SHP77 treated with DMSO at 0.1 percent for 48 hours (cell line): ENCODE results near the gene VAMP4.
"Not testable (repeated sequence)": the region's sequence is repeated elsewhere in the genome, so short reads cannot be mapped to it uniquely, and the experiment has no call there.

Source experiments
- DNase-seq: peaks from one replicate; lab custom pipeline; 2025; lab: John Stamatoyannopoulos, UW

Gene VAMP4

DNA sequence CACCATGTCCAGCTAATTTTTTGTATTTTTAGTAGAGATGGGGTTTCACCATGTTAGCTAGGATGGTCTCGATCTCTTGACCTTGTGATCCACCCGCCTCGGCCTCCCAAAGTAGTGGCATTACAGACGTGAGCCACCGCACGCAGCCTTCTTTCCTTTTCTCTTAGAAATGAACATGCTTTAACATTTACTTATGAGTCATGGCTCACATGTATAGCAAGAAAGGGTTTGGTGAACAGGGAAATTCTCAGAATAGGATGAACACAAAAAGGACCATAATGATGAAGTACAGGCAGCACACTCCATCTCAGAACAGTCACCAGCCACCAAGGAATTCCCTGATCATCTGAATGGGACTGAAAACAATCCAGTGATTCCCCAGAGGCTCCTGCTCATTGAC lies 9.4 kb upstream of the VAMP4 start:
- DNase-seq, result no peak

DNA sequence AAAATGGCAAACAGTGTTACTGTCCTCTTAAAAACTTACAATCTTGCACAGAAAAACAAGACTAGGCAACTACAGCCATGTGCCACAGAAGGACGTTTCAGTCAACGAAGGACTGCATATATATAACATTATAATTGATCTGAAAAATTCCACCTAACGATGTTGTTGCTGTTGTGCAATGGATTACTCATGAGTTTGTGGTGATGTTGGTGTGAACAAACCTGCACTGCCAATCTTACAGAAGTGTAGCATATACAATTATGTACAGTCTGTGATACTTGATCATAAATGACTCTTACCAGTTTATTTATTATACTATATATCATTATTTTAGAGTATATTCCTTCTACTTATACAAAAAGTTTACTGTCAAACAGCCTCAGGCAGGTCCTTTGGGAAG lies 6.8 kb upstream of the VAMP4 start:
- no peak for DNase-seq

DNA sequence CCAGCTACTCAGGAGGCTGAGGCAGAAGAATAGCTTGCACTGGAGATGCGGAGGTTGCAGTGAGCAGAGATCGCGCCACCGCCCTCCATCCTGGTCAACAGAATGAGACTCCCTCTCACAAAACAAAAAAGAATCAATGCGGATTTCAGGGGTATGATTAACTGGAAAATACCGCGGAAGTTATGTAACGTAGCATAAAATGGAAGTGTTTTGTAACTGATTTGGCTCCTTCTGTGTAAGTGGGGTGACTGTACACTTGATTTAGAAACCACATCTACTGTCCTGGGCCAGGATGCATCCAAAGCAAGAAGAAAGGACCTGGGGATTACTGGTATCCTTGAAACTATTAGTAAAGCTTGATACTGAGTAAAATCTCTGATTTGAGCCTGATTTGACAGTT lies 3.1 kb upstream of the VAMP4 start:
- no peak for DNase-seq

DNA sequence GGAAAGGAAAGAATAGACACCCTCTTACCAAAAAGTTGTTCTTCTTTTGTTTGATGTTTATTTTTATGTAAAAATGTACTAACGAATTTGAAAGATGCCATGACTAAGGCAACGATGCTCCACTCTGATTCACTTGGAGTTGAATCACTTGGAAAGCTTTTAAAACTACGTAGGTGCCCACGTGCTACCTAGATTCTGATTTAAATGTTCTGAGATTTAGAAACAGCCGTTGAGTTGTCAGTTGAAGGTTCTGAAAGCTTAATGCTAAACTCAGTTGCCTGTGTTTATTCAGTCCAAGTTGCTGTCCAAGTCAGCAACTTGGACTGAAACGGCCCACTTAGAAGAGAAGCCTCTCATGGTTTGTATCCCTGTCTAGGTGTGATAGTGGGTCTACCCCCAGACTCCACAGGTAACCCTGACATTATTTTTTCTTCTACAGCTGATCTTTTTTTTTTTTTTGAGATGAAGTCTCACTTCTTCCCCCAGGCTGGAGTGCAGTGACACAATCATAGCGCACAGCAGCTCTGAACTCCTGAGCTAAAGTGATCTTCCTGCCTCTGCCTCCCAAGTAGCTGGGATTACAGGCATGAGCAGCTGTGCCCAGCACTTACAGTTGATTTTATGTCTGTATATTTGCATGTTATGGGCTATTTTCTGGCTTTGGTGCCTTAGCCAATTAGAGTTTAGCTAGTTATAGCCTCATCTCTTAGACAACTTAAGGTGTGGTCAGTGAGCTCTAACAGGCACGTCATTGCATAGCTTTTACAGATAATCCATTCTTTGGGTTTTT lies 1.4 kb upstream of the VAMP4 start:
- DNase-seq, result no peak

DNA sequence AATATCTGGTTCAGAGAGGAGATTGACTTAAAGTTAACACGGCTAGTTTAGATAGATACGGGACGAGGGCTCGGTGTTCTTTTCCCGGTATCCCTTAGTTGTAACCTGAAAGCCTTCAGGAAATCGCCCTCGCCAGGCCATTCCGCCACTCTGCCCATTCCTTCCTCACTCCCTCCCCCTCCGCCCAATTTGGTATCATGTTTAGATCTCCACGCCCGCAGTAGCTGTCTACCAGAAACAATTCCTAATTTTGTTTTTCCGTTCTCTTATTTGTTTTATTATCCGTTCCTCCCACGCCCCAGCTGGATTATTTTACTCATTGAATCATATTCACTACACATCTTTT lies 685 bp upstream of the VAMP4 start:
- DNase-seq, result no peak

DNA sequence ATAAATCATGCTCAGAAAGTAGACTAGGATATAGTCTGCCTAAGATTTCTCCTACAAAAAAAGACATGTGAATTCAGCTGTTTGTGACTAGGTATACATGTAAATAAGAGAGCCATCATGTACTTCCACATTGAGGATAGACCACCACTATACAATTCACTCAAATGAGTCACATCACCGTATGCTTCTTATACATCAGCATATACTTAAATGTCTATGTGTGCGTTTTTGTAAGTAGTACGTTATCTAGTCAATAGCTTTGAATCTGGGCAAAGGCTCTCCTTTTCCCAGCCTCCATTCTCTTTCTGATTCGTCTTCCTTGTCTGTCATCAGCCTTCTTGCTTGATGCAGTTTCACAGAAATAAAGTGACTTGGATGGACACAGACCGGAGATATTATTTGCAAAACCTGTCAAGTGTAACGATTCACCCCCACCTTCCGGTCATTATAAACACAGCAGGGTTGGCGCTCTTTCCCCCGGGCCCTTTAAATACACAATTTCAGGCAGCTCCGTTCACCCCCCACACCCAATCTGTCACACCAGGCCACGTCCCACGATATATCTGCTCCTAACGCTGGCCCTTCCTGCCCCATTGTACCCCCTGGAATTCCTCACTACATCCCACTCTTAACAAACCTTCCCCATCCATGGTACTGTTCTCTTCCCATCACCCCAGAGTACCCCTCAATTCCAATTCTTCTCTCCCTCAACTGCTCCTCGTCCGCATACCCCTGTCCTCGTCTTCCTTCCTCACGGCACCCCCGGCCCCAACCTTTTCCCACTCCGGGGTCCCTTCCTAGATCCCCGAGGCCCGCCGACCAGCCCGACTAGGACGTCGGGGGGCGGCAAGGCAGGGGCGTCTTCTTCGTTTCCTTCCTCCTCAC lies 636 bp downstream of the VAMP4 start:
- peak; percentile 45 for DNase-seq

DNA sequence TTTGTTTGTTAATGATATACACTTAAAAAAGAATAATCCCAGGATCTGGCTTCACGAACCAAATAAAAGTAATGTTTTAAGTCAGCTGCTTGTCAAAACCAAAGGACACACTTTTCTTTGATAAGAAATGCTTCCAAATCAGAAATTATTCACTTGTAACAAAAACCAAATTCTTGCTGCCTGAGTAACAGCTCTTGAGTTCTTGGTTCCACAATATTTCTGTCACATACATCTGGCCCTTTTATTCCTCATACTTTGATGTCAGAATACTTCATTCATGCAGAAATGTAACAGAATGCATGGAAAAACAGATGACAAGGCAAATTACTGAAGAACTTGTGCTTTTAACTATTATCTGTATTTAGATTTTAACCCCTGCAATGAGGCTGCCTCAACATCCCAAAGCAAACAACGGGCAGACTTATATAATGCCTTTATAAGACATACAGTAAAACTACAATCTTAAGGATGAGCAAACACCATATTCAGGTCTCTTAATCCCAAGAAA lies 1.5 kb downstream of the VAMP4 start:
- no peak for DNase-seq

DNA sequence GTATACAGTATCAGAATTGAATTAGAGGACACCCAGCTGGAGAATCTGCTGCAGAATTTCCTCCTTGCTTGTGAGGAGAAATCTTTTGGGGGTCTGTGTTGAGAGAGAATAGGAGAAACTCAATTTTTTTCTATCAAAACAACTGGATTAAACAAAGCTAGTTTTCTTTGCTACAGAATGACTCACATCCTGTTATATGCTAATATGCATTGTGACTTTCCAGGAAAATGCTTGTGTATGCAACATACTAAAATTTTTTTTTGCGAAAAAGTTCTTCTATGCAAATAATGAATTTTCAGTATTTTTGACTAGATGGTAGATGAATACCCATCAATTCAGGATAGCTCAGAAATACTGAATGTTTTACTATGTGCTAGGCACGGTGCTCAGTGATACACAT lies 2.2 kb downstream of the VAMP4 start:
- no peak for DNase-seq

DNA sequence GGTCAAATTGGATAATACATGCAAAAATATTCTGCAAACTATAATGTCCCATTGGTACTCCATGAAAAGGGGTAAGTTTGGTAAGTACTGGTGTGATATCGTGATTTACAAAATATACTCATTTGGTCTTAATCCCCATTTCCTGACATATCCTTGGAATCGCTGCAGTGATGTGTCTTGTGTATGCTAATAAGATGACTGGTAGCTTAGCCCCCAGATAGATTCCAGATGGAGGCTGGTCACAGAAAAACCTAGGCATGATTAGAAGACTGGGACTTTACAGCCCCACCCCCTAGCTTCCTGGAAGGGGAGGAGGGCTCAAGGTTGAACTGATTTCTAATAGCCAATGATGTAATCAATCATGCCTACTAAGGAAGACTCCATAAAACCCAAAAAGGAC lies 3.0 kb downstream of the VAMP4 start:
- no peak for DNase-seq

DNA sequence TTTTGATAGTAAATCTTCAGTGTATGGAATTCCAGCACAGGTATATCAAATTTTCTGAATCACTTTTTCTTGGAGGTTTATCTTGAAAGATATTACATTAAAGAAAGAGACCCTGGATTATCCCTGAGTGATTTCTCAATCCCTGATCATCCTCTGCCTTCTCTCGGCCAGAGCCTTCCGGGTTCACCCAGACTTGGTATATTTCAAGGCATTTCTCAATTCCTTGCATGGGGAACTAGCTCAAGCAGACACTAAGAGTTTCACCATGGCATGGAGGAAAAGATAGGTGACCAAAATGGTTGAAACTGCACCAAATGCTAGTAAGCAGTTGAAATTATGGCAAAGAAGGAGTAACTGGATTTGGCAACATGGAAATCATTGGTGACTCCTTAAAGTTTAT lies 5.7 kb downstream of the VAMP4 start:
- DNase-seq, result no peak

DNA sequence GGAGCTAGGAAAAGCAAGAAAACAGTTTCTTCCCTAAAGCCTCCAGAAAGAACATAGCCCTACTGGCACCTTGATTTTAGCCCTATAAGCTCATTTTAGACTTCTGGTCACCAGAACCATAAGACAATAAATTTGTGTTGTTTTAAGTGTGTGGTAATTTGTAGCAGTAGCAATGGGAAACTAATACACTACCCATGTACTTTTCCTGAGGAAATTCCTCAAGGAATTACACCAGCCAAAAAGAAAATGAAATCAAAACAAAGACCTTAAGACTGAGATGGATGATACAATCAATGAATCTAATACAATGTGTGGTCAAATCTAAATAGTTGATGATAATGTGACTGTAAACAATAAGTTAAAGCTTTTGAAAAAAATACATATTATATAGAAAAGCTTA lies 11.8 kb downstream of the VAMP4 start:
- no peak for DNase-seq

DNA sequence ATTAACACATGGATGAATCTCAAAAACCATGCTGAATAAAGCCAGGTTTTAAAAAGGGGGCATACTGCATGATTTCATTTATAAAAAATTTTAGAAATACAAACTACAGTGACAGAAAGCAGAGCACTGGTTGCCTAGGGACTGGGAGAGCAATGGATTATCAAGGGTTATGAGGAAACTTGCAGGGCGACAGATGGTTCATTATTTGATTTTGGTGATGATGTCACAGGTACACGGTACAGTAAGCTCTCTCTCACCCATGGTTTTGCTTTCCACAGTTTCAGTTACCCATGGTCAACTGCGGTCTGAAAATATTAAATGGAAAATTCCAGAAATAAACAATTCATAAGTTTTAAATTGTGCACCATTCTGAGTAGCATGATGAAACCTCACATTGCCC lies 14.1 kb downstream of the VAMP4 start:
- DNase-seq, result no peak

DNA sequence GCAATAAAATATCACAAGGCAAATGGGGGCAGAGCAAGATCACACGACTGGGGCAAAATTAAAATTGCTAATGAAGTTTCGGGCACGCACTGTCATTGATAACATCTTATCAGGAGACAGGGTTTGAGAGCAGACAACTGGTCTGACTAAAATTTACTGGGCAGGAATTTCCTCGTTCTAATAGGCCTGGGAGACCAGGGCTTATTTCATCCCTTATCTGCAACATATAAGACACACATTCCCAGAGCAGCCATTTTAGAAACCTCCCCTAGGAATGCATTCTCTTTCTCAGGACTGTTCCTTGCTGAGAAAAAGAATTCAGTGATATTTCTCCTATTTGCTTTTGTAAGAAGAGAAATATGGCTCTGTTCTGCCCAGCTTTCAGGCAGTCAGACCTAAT lies 18.7 kb downstream of the VAMP4 start:
- DNase-seq, result not testable (repeated sequence)

DNA sequence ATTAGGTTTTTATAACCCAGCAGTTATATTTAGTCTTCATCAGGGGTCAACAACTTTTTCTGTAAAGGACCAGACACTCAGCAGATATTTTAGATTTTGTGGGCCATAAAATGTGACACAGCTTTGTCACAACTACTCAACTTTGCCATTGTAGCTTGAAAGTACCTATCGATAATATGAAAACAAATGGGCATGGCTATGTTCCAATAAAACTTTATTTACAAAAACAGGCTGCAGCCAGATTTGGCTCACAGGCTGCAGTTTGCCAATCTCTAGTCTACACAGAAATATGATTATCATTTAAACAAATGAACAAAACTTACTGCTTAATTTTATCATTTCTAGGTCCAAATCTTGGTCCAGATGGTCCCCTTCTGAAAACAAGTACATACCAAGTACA lies 23.0 kb downstream of the VAMP4 start:
- no peak for DNase-seq

DNA sequence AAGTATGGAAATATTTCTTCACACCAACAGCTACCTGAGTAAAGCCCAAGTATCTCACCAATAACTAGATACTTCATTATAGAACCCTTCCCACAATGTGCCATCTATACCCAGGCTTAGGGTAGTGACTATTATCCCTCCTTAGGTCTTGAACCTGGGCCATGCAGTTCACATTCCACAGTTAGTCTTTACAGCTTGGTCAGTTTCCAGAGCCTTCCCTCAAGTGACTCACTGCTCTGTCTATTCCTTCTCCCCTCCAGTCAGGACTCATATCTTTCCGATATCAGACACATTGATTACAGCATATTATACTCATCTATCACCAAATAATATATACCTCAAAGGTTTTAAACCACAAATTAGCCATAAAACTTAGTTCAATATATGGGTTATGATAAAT lies 23.6 kb downstream of the VAMP4 start:
- no peak for DNase-seq

DNA sequence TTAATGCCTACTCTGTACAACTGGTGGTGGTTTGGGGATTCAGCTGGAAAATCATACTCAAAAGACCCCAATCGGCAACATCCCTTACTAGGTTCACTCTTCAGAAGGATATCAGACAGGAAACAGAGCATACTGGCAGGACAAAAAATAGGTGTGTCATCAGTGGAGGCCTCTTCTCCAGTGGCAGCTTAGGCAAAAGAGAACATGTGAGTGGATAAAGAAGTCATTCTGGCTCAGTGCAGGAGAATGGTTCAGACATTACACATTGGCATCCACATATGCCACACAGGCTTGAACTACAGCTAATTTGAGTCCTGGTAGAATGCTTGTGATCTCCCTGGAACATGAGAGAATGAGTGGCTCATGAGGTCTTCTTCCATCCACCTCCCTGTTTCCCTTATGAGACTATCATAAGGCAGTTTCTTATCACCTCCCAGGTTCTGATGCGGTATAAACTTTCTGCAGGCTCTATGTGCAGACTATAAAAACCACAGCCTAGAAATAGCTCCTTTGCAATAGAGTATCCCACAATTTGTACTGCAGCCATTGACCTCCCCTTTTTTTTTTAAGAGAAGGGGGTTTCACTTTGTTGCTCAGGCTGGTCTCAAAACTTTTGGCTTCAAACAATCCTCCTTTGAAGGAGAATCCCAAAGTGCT lies 24.7 kb downstream of the VAMP4 start:
- no peak for DNase-seq

DNA sequence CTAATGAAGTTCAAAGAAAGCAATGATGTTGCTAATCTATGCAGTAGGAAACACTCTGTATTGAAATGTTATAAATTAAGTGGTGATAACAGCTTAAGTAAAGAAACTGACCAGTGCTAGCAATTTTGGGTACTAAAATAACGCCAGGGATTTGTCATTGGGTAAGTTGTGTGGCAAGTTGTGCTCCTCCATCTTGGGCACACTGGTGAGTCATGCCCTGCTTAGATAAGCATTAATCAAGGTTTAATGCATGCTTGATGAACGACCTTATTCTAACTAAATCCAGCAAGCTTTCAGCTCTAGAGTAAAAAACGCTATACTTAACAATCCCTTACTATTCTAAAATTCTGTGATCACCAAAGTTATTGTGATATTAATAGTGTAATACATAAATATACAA lies 25.2 kb downstream of the VAMP4 start:
- no peak for DNase-seq

DNA sequence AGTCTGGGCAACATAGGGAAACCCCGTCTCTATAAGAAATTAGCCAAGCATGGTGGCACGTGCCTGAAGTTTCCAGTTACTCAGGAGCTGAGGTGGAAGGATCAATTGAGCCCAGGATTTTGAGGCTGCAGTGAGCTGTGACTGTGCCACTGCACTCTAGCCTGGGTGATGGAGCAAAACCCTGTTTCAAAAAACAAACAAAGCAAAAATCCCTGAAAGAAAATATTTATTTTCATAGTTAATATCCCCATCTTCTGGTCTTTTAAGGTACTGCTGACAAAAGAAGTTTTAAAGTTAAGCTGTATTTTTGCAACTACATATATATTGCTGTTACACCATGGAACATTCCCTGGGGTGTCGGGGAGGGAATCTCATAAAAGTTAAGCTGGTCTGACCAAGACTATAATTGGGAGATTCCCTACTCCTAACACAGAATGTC lies 26.0 kb downstream of the VAMP4 start:
- no peak for DNase-seq

DNA sequence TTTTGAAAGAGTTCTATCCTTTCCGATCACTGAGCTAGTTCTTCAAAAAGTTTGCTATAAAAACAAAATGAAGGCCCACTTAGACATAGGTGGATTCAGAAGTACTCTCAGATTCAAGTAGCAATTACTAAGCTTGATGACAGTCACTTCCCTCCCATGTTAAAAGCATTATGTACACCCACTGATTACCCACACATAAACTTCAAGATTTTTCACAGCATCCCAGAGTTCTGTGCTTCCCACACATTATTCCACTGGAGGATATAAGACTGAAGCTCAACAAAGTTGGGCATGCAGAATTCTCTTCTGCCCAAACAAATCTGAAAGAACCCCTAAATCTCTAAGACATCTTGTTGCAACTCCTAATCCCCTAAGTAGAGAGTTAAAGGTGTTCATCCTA lies 29.5 kb downstream of the VAMP4 start:
- DNase-seq, result no peak

DNA sequence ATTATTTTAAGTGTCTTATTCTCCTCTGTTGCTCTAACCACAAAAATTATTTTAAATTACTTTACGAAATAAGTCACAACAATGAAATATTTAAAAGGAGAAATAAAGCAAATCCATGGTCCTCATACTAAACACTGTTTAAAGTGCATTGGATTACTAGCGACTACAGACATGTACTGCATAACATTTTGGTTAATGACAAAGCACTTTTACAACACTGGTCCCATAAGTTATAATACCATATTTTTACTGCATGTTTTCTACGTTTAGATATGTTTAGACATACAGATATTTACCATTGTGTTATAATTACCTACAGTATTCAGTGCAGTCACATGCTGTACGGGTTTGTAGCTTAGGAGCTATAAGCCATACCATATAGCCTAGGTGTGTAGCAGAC lies 30.2 kb downstream of the VAMP4 start:
- DNase-seq, result no peak

DNA sequence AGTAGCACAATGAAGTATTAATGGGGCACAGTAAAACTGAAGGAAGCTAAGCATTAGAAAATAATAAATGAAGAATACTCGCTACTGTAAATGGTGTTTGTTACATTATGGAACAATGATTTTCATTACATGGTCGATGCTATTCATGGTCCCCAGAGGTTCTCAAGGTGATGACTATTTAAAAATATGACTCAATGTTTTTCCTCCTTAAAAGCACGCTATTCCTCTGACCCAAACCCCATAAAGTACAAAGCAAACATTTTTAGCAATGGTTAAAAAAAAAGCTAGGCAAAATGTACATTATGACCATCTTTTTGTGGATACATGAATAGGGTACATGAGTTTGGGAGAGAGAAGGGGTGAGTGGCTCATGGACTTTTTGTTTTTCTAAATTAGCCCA lies 34.3 kb downstream of the VAMP4 start:
- DNase-seq, result no peak

DNA sequence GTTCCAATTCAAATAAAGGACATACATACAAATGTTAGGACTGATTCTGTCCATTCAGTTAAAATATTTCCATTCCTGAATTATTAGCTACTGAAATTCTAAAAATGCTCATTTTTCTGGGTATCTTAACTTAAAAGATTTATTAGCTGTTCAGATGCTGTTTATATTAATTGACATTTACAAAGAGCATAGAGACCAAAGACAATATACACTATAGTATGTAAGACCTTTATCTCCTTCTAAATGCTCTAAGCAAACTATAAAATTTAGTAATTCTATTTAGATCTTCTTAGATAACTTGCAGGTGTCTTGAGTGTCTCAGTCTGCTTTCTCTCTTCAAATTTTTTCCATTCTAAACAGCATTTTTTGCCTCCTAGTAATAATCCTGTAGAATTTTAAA lies 39.3 kb downstream of the VAMP4 start:
- DNase-seq, result no peak

DNA sequence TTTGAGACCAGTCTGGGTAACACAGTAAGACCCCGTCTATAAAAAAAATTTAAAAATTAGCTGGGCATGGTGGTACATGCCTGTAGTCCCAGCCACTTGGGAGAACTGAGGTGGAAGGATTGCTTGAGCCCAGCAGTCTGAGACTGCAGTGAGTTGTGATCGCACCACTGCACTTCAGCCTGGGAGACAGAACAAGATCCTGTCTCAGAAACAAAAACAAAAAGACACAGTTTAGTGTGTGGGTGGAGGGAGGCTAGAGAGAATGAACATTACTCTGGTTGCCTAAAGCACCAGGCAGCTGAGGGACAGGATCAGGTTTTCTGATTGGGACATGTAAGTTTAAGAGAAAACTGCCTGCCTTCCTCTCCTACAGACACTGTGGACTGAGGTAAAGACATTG lies 42.3 kb downstream of the VAMP4 start:
- DNase-seq, result no peak
